GM18951 (cell line): ENCODE measurements around the gene EIF4B.

Experiments
- POLR2A ChIP-seq: IDR thresholded peaks from 4 replicates; pipeline ENCODE4 v1.6.1; 2011; ENCODE audit warnings: mild to moderate bottlenecking; ENCODE audit not compliant: insufficient read length, insufficient read depth; ENCODE audit errors: extremely low read depth
- in situ Hi-C: fragments of 300-500 bp; cut with MboI; formaldehyde crosslinking; loops from one replicate; pipeline ENCODE4 v1.12.0; 2022; ENCODE audit warnings: low sequenced_read_pairs, mixed read lengths, inconsistent platforms; ENCODE audit not compliant: unreplicated experiment

EIF4B gene

GRCh38 chr12:53079226-53080117, 73.2 kb downstream of the EIF4B start, which contains the start of gene SPRYD3:
SPRYD3 (minus strand) TSS chr12:53079390; CDS start chr12:53079333, 57 bp downstream.
- peak; percentile 97 for TF ChIP-seq POLR2A
- in situ Hi-C loops, result no loop called here

- in situ Hi-C loops, result no loop called here
- TF ChIP-seq POLR2A, result no peak
Measured at GRCh38 chr12:53082637-53083175, 76.5 kb downstream of the EIF4B start.

GRCh38 chr12:53086361-53086760, 80.1 kb downstream of the EIF4B start:
- no peak for TF ChIP-seq POLR2A
- in situ Hi-C loops, result no loop called here

- TF ChIP-seq POLR2A, result no peak
- in situ Hi-C loops, result no loop called here
Measured at GRCh38 chr12:53090105-53090504, 83.8 kb downstream of the EIF4B start.

- no peak for TF ChIP-seq POLR2A
Measured at GRCh38 chr12:53090554-53090953, 84.3 kb downstream of the EIF4B start.

GRCh38 chr12:53091756-53092155, 85.5 kb downstream of the EIF4B start:
- TF ChIP-seq POLR2A, result no peak
- in situ Hi-C loops, result no loop called here

More at GRCh38 chr12:53090554-53090953, 84.3 kb downstream of the EIF4B start:
- in situ Hi-C loops, result no loop called here
